PC-3 (cell line): ENCODE results near the gene LAMA3. TPM values are rescaled to one million over a fixed set of nuclear protein-coding genes. Genes with fewer than 3 reads are reported as not detected.
A peak's percentile ranks its signal among the peaks of the same experiment; 100 is the strongest.

ENCODE experiments used
- ATAC-seq: fragments of 200-7000 bp; cut with Tn5 transposase; 2 replicates; pipeline ENCODE4 v1.9.1; 2020; ENCODE audit warnings: mild to moderate bottlenecking, moderate library complexity
- BruUV-seq: library from RNA; stranded (reverse); fragments of 400-500 nt; replicated peaks from 2 replicates; lab custom pipeline; 2021; lab: Mats Ljungman, UMichigan
- CTCF ChIA-PET: fragments of 300-600 bp; sonication (Branson Sonifier 250); formaldehyde crosslinking; loops from one replicate; lab custom pipeline; 2022; ENCODE audit warnings: antibody characterized with exemption; lab: Charles Lee
- POLR2A ChIA-PET: fragments of 300-600 bp; sonication (Branson Sonifier 250); formaldehyde crosslinking; loops from one replicate; lab custom pipeline; 2022; ENCODE audit warnings: antibody characterized with exemption; ENCODE audit not compliant: unreplicated experiment; lab: Charles Lee
- DNase-seq: peaks from one replicate; pipeline ENCODE4 v3.0.0-alpha.2; 2015
- H2AFZ ChIP-seq: fragments of 300-600 bp; sonication (generic); 2 replicates; pipeline ENCODE4 v1.6.0; 2016; ENCODE audit warnings: antibody characterized with exemption, low read length
- H3F3A ChIP-seq: fragments of 300-600 bp; sonication (generic); one replicate; pipeline ENCODE4 v1.6.0; 2017; ENCODE audit warnings: antibody characterized with exemption, low read length, control low read depth, mild to moderate bottlenecking; ENCODE audit not compliant: unreplicated experiment
- H3K27ac ChIP-seq: fragments of 300-600 bp; sonication (generic); 2 replicates; pipeline ENCODE4 v1.5.1; 2016; ENCODE audit warnings: mild to moderate bottlenecking, low read length
- H3K27me3 ChIP-seq: fragments of 300-600 bp; sonication (generic); 2 replicates; pipeline ENCODE4 v1.6.1; 2016; ENCODE audit warnings: low read length, mixed read lengths
- H3K36me3 ChIP-seq: fragments of 300-600 bp; sonication (generic); 2 replicates; pipeline ENCODE4 v1.6.1; 2016; ENCODE audit warnings: low read depth, mixed run types, low read length, mixed read lengths
- H3K4me1 ChIP-seq: fragments of 300-600 bp; sonication (generic); 2 replicates; pipeline ENCODE4 v1.5.1; 2016; ENCODE audit warnings: low read length; ENCODE audit not compliant: insufficient read depth
- H3K4me2 ChIP-seq: fragments of 300-600 bp; sonication (generic); 2 replicates; pipeline ENCODE4 v1.6.0; 2016; ENCODE audit warnings: low read length
- H3K4me3 ChIP-seq: fragments of 300-600 bp; sonication (generic); 2 replicates; pipeline ENCODE4 v1.5.1; 2016; ENCODE audit warnings: mild to moderate bottlenecking, low read length, mixed read lengths
- H3K79me2 ChIP-seq: fragments of 300-600 bp; sonication (generic); 2 replicates; pipeline ENCODE4 v1.6.1; 2017; ENCODE audit warnings: low read length, mixed read lengths
- H3K9ac ChIP-seq: fragments of 300-600 bp; sonication (generic); 2 replicates; pipeline ENCODE4 v1.6.0; 2016; ENCODE audit warnings: mild to moderate bottlenecking, low read length
- H3K9me2 ChIP-seq: fragments of 300-600 bp; sonication (generic); replicated peaks from 2 replicates; pipeline ENCODE4 v1.6.1; 2016; ENCODE audit warnings: mixed run types, low read length, mixed read lengths
- H3K9me3 ChIP-seq: fragments of 300-600 bp; sonication (generic); 2 replicates; pipeline ENCODE4 v1.6.1; 2016; ENCODE audit warnings: low read length, mixed read lengths
- H4K20me1 ChIP-seq: fragments of 300-600 bp; sonication (generic); 2 replicates; pipeline ENCODE4 v1.6.1; 2016; ENCODE audit warnings: low read length, mixed read lengths
- CTCF ChIP-seq: fragments of 300-600 bp; sonication (generic); conservative IDR thresholded peaks from 2 replicates; pipeline ENCODE4 v1.5.1; 2017; ENCODE audit warnings: antibody characterized with exemption, low read depth, mild to moderate bottlenecking, low read length
- EZH2 ChIP-seq: fragments of 300-600 bp; sonication (generic); IDR thresholded peaks from one replicate; pipeline ENCODE4 v1.6.1; 2017; ENCODE audit warnings: antibody characterized with exemption, mild to moderate bottlenecking, low read length; ENCODE audit not compliant: unreplicated experiment
- EZH2phosphoT487 ChIP-seq: fragments of 300-600 bp; sonication (generic); IDR thresholded peaks from 2 replicates; pipeline ENCODE4 v1.6.1; 2018; ENCODE audit warnings: mild to moderate bottlenecking, antibody characterized with exemption, low read length, borderline replicate concordance
- intact Hi-C: fragments of 100-400 bp; cut with micrococcal nuclease; formaldehyde crosslinking; loops from 2 replicates; pipeline ENCODE4 v1.9.0; 2023
- total RNA-seq: library from RNA; depleted of rRNA; stranded (reverse); fragments of >200 nt; gene quantifications from 2 replicates; pipeline ENCODE4 v1.2.3, GENCODE V29; 2014

LAMA3 gene
- total RNA-seq, 1 experiment from 2014 or later: 224 TPM

- intact Hi-C loops: no loop called here
Measured at GRCh38 chr18:23921716-23922285, 232.5 kb downstream of the LAMA3 start.

GRCh38 chr18:23922939-23923338, 233.7 kb downstream of the LAMA3 start:
- Histone ChIP-seq H3K4me2 (no peak overlapping the region), H3K4me1 (no peaks in the 10 kb centered on the region), H2AFZ (no peak overlapping the region), H3K4me3 (no peak overlapping the region), H3K9me3 (no peaks in the 10 kb centered on the region), H3K27ac (no peak overlapping the region), H3K79me2 (no peaks in the 10 kb centered on the region), H3K36me3 (peaks cover 82% of the 10 kb centered on the region), H4K20me1 (peaks cover 10% of the 10 kb centered on the region; the same call in 1 of the 2 replicates), H3K27me3 (no peaks in the 10 kb centered on the region), H3K9me2 (no peaks in the 10 kb centered on the region), H3F3A (no peaks in the 10 kb centered on the region), H3K9ac (no peak overlapping the region)
- TF ChIP-seq EZH2 (no peak), EZH2phosphoT487 (no peak)
- ChIA-PET POLR2A (no interaction called here), CTCF (no interaction called here)
- DNase-seq (no peak), ATAC-seq (no peak)
- BruUV-seq: no TSS peak
- intact Hi-C loops: no loop called here

More at GRCh38 chr18:23921716-23922285, 232.5 kb downstream of the LAMA3 start:
- no TSS peak for BruUV-seq
- no peaks in the 10 kb centered on the region for H3K9me2 ChIP-seq
- H3K27ac ChIP-seq: no peak overlapping the region
- H3K9ac ChIP-seq: no peak overlapping the region
- H3K4me2 ChIP-seq: no peak overlapping the region
- TF ChIP-seq CTCF: no peak
- TF ChIP-seq EZH2phosphoT487: no peak
- TF ChIP-seq EZH2: no peak
- H3F3A ChIP-seq: no peaks in the 10 kb centered on the region
- no peaks in the 10 kb centered on the region for H3K27me3 ChIP-seq
- H3K36me3 ChIP-seq: peaks cover 85% of the 10 kb centered on the region
- H4K20me1 ChIP-seq: peaks cover 14% of the 10 kb centered on the region; the same call in 1 of the 2 replicates
- H3K9me3 ChIP-seq: no peaks in the 10 kb centered on the region
- DNase-seq (no peak), ATAC-seq (no peak)
- POLR2A ChIA-PET: no interaction called here
- H3K79me2 ChIP-seq: no peaks in the 10 kb centered on the region
- no peak overlapping the region for H2AFZ ChIP-seq
- CTCF ChIA-PET: no interaction called here
- no peak overlapping the region for H3K4me3 ChIP-seq
- H3K4me1 ChIP-seq: no peaks in the 10 kb centered on the region

- Histone ChIP-seq H3K27ac (no peak overlapping the region), H3K79me2 (no peaks in the 10 kb centered on the region), H3K9me3 (no peaks in the 10 kb centered on the region), H3K9me2 (no peaks in the 10 kb centered on the region), H3F3A (no peaks in the 10 kb centered on the region), H3K9ac (no peak overlapping the region), H3K27me3 (no peaks in the 10 kb centered on the region), H3K36me3 (peaks cover 82% of the 10 kb centered on the region), H2AFZ (no peak overlapping the region), H4K20me1 (no peaks in the 10 kb centered on the region), H3K4me3 (no peak overlapping the region), H3K4me2 (no peak overlapping the region), H3K4me1 (no peaks in the 10 kb centered on the region)
- no peak for TF ChIP-seq EZH2
- no peak for TF ChIP-seq EZH2phosphoT487
- TF ChIP-seq CTCF: no peak
- DNase-seq (peak; percentile 34), ATAC-seq (no peak)
- ChIA-PET CTCF (no interaction called here), POLR2A (no interaction called here)
- intact Hi-C loops: no loop called here
- BruUV-seq: no TSS peak
Measured at GRCh38 chr18:23924813-23925212, 235.6 kb downstream of the LAMA3 start.
